A673 (cell line): ENCODE results near the gene BCL2. TPM values are rescaled to one million over a fixed set of nuclear protein-coding genes. Genes with fewer than 3 reads are reported as not detected.
A peak's percentile ranks its signal among the peaks of the same experiment; 100 is the strongest.
"Not testable (repeated sequence)": the region's sequence is repeated elsewhere in the genome, so short reads cannot be mapped to it uniquely, and the experiment has no call there.

ENCODE experiments used
- BruUV-seq: library from RNA; stranded (reverse); fragments of 400-500 nt; replicated peaks from 2 replicates; lab custom pipeline; 2021; lab: Mats Ljungman, UMichigan
- CTCF ChIA-PET: fragments of 300-600 bp; sonication (Branson Sonifier 250); formaldehyde crosslinking; loops from one replicate; lab custom pipeline; 2022; ENCODE audit warnings: antibody characterized with exemption; lab: Charles Lee
- POLR2A ChIA-PET: fragments of 300-600 bp; sonication (Branson Sonifier 250); formaldehyde crosslinking; loops from one replicate; lab custom pipeline; 2022; ENCODE audit warnings: antibody characterized with exemption; ENCODE audit not compliant: low non-redundant PET; lab: Charles Lee
- DNase-seq: peaks from one replicate; pipeline ENCODE4 v3.0.0-alpha.2; 2015; ENCODE audit warnings: low spot score
- H3K27ac ChIP-seq: fragments of 200-600 bp; sonication (generic); 2 replicates; pipeline ENCODE4 v1.5.1; 2016; ENCODE audit warnings: mixed run types, low read depth, mild to moderate bottlenecking, mixed read lengths, antibody characterized with exemption, low read length; ENCODE audit not compliant: poor library complexity, severe bottlenecking
- H3K27me3 ChIP-seq: fragments of 200-600 bp; sonication (generic); replicated peaks from 2 replicates; pipeline ENCODE4 v1.6.1; 2017; ENCODE audit warnings: mixed run types, low read depth, mild to moderate bottlenecking, mixed read lengths, antibody characterized with exemption, low read length; ENCODE audit not compliant: insufficient read depth, poor library complexity
- H3K36me3 ChIP-seq: fragments of 200-600 bp; sonication (generic); 2 replicates; pipeline ENCODE4 v1.6.1; 2016; ENCODE audit warnings: mixed run types, mild to moderate bottlenecking, mixed read lengths, antibody characterized with exemption, low read length; ENCODE audit not compliant: insufficient read depth, poor library complexity, severe bottlenecking
- H3K4me1 ChIP-seq: fragments of 200-600 bp; sonication (generic); 2 replicates; pipeline ENCODE4 v1.6.1; 2017; ENCODE audit warnings: mixed run types, mild to moderate bottlenecking, mixed read lengths, antibody characterized with exemption, low read length; ENCODE audit not compliant: insufficient read depth, poor library complexity, severe bottlenecking
- H3K4me3 ChIP-seq: fragments of 200-600 bp; sonication (generic); 2 replicates; pipeline ENCODE4 v1.5.1; 2016; ENCODE audit warnings: low read depth, mixed run types, mild to moderate bottlenecking, mixed read lengths, low read length; ENCODE audit not compliant: poor library complexity, severe bottlenecking
- H3K9me3 ChIP-seq: fragments of 200-600 bp; sonication (generic); 2 replicates; pipeline ENCODE4 v1.6.1; 2016; ENCODE audit warnings: mixed run types, low read depth, mild to moderate bottlenecking, mixed read lengths, antibody characterized with exemption, low read length; ENCODE audit not compliant: poor library complexity, severe bottlenecking
- EZH2 ChIP-seq: fragments of 200-600 bp; sonication (generic); IDR thresholded peaks from 2 replicates; pipeline ENCODE4 v1.6.1; 2017; ENCODE audit warnings: borderline replicate concordance, low read depth, mild to moderate bottlenecking, mixed read lengths, antibody characterized with exemption, low read length; ENCODE audit not compliant: poor library complexity, severe bottlenecking
- intact Hi-C: fragments of 100-400 bp; cut with micrococcal nuclease; formaldehyde crosslinking; loops from one replicate; pipeline ENCODE4 v1.10.0; 2022; ENCODE audit not compliant: unreplicated experiment
- total RNA-seq: library from RNA; stranded (reverse); gene quantifications from 2 replicates; pipeline ENCODE4 v1.2.3, GENCODE V29; 2021
- TF ChIP-seq, protein P1 (sequence below): fragments of 300-800, 200-600 bp; sonication (generic); conservative IDR thresholded peaks from 2 replicates; pipeline ENCODE4 v1.5.1; 2017; ENCODE audit warnings: low read depth, mild to moderate bottlenecking, antibody characterized with exemption, low read length, moderate library complexity, mixed read lengths

BCL2 gene
- total RNA-seq, 1 experiment from 2014 or later, result 24.9 TPM

DNA sequence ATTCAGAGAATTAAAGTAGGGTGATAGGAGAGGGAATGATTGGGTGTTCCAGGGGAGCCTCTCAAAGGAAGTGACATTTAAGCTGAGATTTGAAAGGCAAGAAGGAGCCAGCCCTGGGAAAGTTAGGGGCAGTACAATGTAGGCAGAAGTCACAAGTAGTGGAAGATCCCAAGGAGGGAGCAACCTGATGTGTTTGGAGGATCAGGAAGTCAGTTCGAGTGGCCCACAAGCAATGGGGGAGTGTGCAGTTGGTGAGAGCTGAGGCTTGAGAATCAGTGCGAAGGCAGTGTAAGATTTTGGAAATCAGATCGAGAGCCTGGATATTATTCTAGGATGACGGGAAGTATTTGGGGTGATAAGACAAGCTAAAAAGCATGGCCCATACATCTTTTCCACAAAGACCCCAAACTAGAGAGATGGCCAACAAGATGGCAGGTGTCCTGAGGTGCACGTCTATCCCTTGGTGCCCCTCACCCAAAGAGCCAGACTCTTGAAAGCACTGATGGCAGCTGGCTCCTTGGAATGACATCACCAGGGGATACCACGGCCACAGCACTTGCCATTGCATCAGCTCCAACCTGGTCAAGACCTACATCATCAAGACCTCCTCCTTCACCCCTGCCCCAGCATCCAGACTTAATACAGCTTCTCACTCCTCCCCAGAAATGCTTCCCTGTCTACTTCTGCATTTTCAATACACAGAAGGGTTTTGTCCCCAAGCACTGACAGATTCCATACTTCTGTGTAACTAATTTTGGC, 127.3 kb downstream of the BCL2 start:
- CTCF ChIA-PET, result no interaction called here
- H3K4me3 ChIP-seq, result no peak overlapping the region
- H3K9me3 ChIP-seq, result no peaks in the 10 kb centered on the region
- TF ChIP-seq, protein P1, sequence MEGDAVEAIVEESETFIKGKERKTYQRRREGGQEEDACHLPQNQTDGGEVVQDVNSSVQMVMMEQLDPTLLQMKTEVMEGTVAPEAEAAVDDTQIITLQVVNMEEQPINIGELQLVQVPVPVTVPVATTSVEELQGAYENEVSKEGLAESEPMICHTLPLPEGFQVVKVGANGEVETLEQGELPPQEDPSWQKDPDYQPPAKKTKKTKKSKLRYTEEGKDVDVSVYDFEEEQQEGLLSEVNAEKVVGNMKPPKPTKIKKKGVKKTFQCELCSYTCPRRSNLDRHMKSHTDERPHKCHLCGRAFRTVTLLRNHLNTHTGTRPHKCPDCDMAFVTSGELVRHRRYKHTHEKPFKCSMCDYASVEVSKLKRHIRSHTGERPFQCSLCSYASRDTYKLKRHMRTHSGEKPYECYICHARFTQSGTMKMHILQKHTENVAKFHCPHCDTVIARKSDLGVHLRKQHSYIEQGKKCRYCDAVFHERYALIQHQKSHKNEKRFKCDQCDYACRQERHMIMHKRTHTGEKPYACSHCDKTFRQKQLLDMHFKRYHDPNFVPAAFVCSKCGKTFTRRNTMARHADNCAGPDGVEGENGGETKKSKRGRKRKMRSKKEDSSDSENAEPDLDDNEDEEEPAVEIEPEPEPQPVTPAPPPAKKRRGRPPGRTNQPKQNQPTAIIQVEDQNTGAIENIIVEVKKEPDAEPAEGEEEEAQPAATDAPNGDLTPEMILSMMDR, result no peak
- no peak for TF ChIP-seq EZH2
- BruUV-seq, result no TSS peak
- DNase-seq, result no peak
- peaks cover 20% of the 10 kb centered on the region for H3K4me1 ChIP-seq
- no peaks in the 10 kb centered on the region for H3K27me3 ChIP-seq
- intact Hi-C loops, result no loop called here
- H3K27ac ChIP-seq, result no peak overlapping the region
- H3K36me3 ChIP-seq, result no peaks in the 10 kb centered on the region
- POLR2A ChIA-PET, result no interaction called here

DNA sequence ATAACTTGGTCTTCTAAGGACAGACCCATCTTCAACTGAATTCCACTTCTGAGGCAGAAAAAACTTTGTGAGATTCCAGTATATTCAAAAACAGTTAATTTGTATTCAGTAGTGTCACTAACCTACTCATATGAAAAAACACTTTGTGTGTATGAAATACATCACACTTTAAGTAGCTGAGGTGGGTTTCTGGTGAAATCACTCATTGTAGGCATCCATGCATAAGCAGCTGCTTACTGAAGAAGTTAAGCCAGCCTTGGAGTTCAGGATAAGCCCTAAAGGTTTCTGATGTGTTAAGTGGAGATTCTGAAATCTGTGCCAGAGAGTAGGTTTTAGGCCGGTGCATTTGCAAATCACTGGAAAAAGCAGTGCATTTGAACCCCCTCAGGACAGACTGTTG, 128.2 kb downstream of the BCL2 start:
- H3K4me1 ChIP-seq, result peaks cover 23% of the 10 kb centered on the region
- no peak for DNase-seq
- TF ChIP-seq, protein P1, result no peak
- TF ChIP-seq EZH2, result no peak
- ChIA-PET POLR2A (no interaction called here), CTCF (no interaction called here)
- H3K27ac ChIP-seq, result no peak overlapping the region
- no peaks in the 10 kb centered on the region for H3K27me3 ChIP-seq
- H3K4me3 ChIP-seq, result no peak overlapping the region
- intact Hi-C loops, result no loop called here
- no peaks in the 10 kb centered on the region for H3K9me3 ChIP-seq
- BruUV-seq, result no TSS peak
- no peaks in the 10 kb centered on the region for H3K36me3 ChIP-seq

DNA sequence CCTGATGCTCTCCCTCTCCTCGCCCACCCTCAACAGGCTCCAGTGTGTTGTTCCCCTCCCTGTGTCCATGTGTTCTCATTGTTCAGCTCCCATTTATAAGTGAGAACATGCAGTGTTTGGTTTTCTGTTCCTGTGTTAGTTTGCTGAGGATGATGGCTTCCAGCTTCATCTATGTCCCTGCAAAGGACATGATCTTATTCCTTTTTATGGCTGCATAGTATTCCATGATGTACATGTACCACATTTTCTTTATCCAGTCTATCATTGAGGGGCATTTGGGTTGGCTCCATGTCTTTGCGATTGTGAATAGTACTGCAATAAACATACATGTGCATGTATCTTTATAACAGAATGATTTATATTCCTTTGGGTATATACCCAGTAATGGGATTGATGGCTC, 128.7 kb downstream of the BCL2 start:
- H3K9me3 ChIP-seq, H3K27ac ChIP-seq, DNase-seq, CTCF ChIA-PET, H3K4me3 ChIP-seq, H3K36me3 ChIP-seq, POLR2A ChIA-PET, H3K27me3 ChIP-seq, BruUV-seq, intact Hi-C loops: not testable (repeated sequence)
- H3K4me1 ChIP-seq, result peaks cover 29% of the 10 kb centered on the region

DNA sequence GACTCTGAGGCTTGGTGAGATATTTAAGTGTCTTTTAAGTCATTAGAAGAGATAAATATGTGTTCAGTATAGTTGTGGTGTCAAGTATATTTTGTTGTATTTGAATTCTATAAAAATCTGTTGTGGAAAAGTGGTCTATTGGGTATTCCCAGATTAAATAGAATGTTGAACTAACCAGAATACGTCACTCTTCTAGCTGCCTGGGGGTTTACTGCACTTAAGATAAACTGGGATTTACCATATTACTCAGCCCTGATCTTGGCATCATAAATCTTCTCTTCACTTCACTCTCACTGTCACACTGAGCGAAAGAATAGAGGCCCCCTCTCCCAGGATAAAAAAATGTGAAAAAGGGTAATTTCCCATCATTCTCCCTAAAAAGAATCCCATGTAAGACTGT, 129.8 kb downstream of the BCL2 start:
- Histone ChIP-seq H3K4me1 (peaks cover 30% of the 10 kb centered on the region), H3K9me3 (no peaks in the 10 kb centered on the region), H3K27ac (no peak overlapping the region), H3K4me3 (no peak overlapping the region), H3K36me3 (no peaks in the 10 kb centered on the region), H3K27me3 (no peaks in the 10 kb centered on the region)
- intact Hi-C loops, result no loop called here
- DNase-seq, result peak; percentile 36
- ChIA-PET POLR2A (no interaction called here), CTCF (no interaction called here)
- no TSS peak for BruUV-seq
- no peak for TF ChIP-seq EZH2
- TF ChIP-seq, protein P1, result no peak
